ENCODE measurements around the gene RHOBTB3.

GRCh38 chr5:95809414-95809960, 78.4 kb downstream of the RHOBTB3 start:
- TF ChIP-seq, protein P1, sequence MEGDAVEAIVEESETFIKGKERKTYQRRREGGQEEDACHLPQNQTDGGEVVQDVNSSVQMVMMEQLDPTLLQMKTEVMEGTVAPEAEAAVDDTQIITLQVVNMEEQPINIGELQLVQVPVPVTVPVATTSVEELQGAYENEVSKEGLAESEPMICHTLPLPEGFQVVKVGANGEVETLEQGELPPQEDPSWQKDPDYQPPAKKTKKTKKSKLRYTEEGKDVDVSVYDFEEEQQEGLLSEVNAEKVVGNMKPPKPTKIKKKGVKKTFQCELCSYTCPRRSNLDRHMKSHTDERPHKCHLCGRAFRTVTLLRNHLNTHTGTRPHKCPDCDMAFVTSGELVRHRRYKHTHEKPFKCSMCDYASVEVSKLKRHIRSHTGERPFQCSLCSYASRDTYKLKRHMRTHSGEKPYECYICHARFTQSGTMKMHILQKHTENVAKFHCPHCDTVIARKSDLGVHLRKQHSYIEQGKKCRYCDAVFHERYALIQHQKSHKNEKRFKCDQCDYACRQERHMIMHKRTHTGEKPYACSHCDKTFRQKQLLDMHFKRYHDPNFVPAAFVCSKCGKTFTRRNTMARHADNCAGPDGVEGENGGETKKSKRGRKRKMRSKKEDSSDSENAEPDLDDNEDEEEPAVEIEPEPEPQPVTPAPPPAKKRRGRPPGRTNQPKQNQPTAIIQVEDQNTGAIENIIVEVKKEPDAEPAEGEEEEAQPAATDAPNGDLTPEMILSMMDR (conservative IDR thresholded peaks at IDR 0.05) = no peak
- no peak for TF ChIP-seq ZFX (IDR thresholded peaks at IDR 0.05)
